K562 (cell line): ENCODE data around the gene OSBPL10. TPM values are rescaled to one million over a fixed set of nuclear protein-coding genes. Genes with fewer than 3 reads are reported as not detected.

Source experiments
- ATAC-seq: fragments of 200-7000 bp; cut with Tn5 transposase; 3 replicates; pipeline ENCODE4 v1.9.1; 2020; ENCODE audit warnings: moderate library complexity
- BruUV-seq: library from RNA; stranded (reverse); fragments of 400-500 nt; replicated peaks from 2 replicates; lab custom pipeline; 2021; lab: Mats Ljungman, UMichigan
- CTCF ChIA-PET: fragments of 300-600 bp; formaldehyde crosslinking; extraction: SDS; loops from one replicate; lab custom pipeline; 2021; ENCODE audit warnings: low intra/inter-chr PET ratio; lab: Yijun Ruan, JAX
- POLR2A ChIA-PET: fragments of 300-600, 350-650 bp; sonication (Branson Sonifier 250); formaldehyde crosslinking; extraction: SDS; loops from one replicate; lab custom pipeline; 2021; ENCODE audit warnings: antibody characterized with exemption, inconsistent platforms; lab: Yijun Ruan, JAX
- DNase-seq, 4 experiments: peaks; one replicate each; pipeline versions ENCODE4 v3.0.0 to v3.0.0-alpha.2; 2011 to 2018; ENCODE audit warnings: low spot score in 3 of 4, mixed read lengths in 3 of 4; ENCODE audit errors: extremely low read depth in 1 of 4
- FAIRE-seq: peaks from 2 replicates; lab custom pipeline; 2011; peaks lifted over from hg19 to GRCh38; lab: Jason Lieb, UNC
- H2AFZ ChIP-seq: 2 replicates; pipeline ENCODE4 v1.6.0; 2011; ENCODE audit warnings: low read depth, low read length, control low read depth, inconsistent platforms
- H3K27ac ChIP-seq: fragments of 200-600 bp; 3 replicates; pipeline ENCODE4 v1.8.0; 2011; ENCODE audit warnings: low read depth, mild to moderate bottlenecking, control low read depth, inconsistent platforms, low read length, moderate library complexity, mixed read lengths; ENCODE audit errors: extremely low read depth
- H3K27me3 ChIP-seq, 2 experiments: fragments of 300-600 bp in 1 of 2; 2 replicates in 1 of 2; 3 replicates in 1 of 2; pipeline versions ENCODE4 v1.6.0 to v1.8.0; 2011; ENCODE audit warnings: inconsistent platforms in 2 of 2, low read length in 2 of 2, mild to moderate bottlenecking in 1 of 2, mixed read lengths in 1 of 2, moderate library complexity in 1 of 2; ENCODE audit not compliant: control insufficient read depth in 2 of 2, insufficient read depth in 2 of 2
- H3K36me3 ChIP-seq: fragments of 300-600 bp; 3 replicates; pipeline ENCODE4 v1.8.0; 2011; ENCODE audit warnings: mild to moderate bottlenecking, low read length, inconsistent platforms; ENCODE audit not compliant: control insufficient read depth, insufficient read depth
- H3K4me1 ChIP-seq, 2 experiments: fragments of 200-600 bp in 1 of 2; replicated peaks in 1 of 2; 2 replicates in 1 of 2; 3 replicates in 1 of 2; pipeline versions ENCODE4 v1.5.1 to v1.8.0; 2011; ENCODE audit warnings: inconsistent platforms in 2 of 2, low read length in 2 of 2, mild to moderate bottlenecking in 1 of 2, mixed read lengths in 1 of 2, moderate library complexity in 1 of 2; ENCODE audit not compliant: control insufficient read depth in 2 of 2, insufficient read depth in 2 of 2
- H3K4me2 ChIP-seq: 2 replicates; pipeline ENCODE4 v1.6.1; 2011; ENCODE audit warnings: low read length, control low read depth, inconsistent platforms, mixed read lengths; ENCODE audit not compliant: insufficient read depth
- H3K4me3 ChIP-seq: fragments of 200-600 bp; sonication (generic), shearing (Covaris generic); 2 replicates; pipeline ENCODE4 v1.5.1; 2016; ENCODE audit warnings: control low read depth, inconsistent platforms
- H3K79me2 ChIP-seq: fragments of 200-600 bp; 3 replicates; pipeline ENCODE4 v1.8.0; 2011; ENCODE audit warnings: low read length, inconsistent platforms; ENCODE audit not compliant: control insufficient read depth, insufficient read depth
- H3K9ac ChIP-seq, 2 experiments: 2 replicates each; pipeline versions ENCODE4 v1.6.0 to v1.6.1; 2011; ENCODE audit warnings: low read depth in 2 of 2, low read length in 2 of 2, control low read depth in 1 of 2, inconsistent platforms in 1 of 2, mild to moderate bottlenecking in 1 of 2, mixed read lengths in 1 of 2; ENCODE audit not compliant: insufficient read depth in 1 of 2
- H3K9me1 ChIP-seq: one replicate; pipeline ENCODE4 v1.6.0; 2011; ENCODE audit warnings: inconsistent platforms, mild to moderate bottlenecking, low read length, moderate library complexity; ENCODE audit not compliant: control insufficient read depth, insufficient read depth
- H3K9me3 ChIP-seq: replicated peaks from 2 replicates; pipeline ENCODE4 v1.5.1; 2011; ENCODE audit warnings: low read depth, low read length, inconsistent platforms; ENCODE audit not compliant: control insufficient read depth, insufficient read depth
- H4K20me1 ChIP-seq: replicated peaks from 2 replicates; pipeline ENCODE4 v1.6.1; 2011; ENCODE audit warnings: low read length, inconsistent platforms, mixed read lengths; ENCODE audit not compliant: control insufficient read depth, insufficient read depth
- ATF1 ChIP-seq, 2 experiments: fragments of 450-650 bp in 1 of 2; IDR thresholded peaks; 2 replicates each; pipeline ENCODE4 v1.6.1; 2016; ENCODE audit warnings: missing compliant biosample characterization in 1 of 2, missing genetic modification characterization in 1 of 2
- CSDE1 ChIP-seq, 2 experiments: fragments of 450-650 bp; IDR thresholded peaks; 2 replicates each; pipeline ENCODE4 v1.6.1; 2016; ENCODE audit warnings: mild to moderate bottlenecking in 1 of 2
- E2F8 ChIP-seq: fragments of 450-650 bp; IDR thresholded peaks from 2 replicates; pipeline ENCODE4 v1.7.1; 2018; ENCODE audit warnings: mild to moderate bottlenecking, low read depth; ENCODE audit not compliant: partially characterized antibody
- EZH2 ChIP-seq: IDR thresholded peaks from 2 replicates; pipeline ENCODE4 v1.6.1; 2012; ENCODE audit warnings: low read depth, mild to moderate bottlenecking, inconsistent platforms, low read length, borderline replicate concordance
- FIP1L1 ChIP-seq: fragments of 200-400 bp; formaldehyde crosslinking; IDR thresholded peaks from 2 replicates; pipeline ENCODE4 v1.6.1; 2018; ENCODE audit warnings: mild to moderate bottlenecking, low read depth, low read length; ENCODE audit not compliant: poor library complexity, severe bottlenecking
- MAFK ChIP-seq: IDR thresholded peaks from 2 replicates; pipeline ENCODE4 v1.6.1; 2011; ENCODE audit warnings: low read length, improper control_type of control experiment
- NONO ChIP-seq, 2 experiments: fragments of 200-400 bp in 1 of 2; fragments of 450-650 bp in 1 of 2; formaldehyde crosslinking in 1 of 2; IDR thresholded peaks; 2 replicates each; pipeline ENCODE4 v1.6.1; 2017; ENCODE audit warnings: low read depth in 2 of 2, mild to moderate bottlenecking in 2 of 2, moderate library complexity in 2 of 2, low read length in 1 of 2
- NR4A1 ChIP-seq, 2 experiments: fragments of 250-450 bp in 1 of 2; fragments of 450-650 bp in 1 of 2; sonication (Bioruptor Pico) in 1 of 2; IDR thresholded peaks; 2 replicates each; pipeline versions ENCODE4 v1.4.0 to v1.6.1; 2016 to 2020; ENCODE audit warnings: mild to moderate bottlenecking in 2 of 2, missing compliant biosample characterization in 1 of 2, missing genetic modification characterization in 1 of 2, moderate library complexity in 1 of 2
- TBL1XR1 ChIP-seq, 2 experiments: IDR thresholded peaks; 2 replicates each; pipeline ENCODE4 v1.6.1; 2012; ENCODE audit warnings: improper control_type of control experiment in 2 of 2, low read length in 2 of 2, mild to moderate bottlenecking in 1 of 2
- ZNF140 ChIP-seq: fragments of 250-450 bp; sonication (Bioruptor Pico); IDR thresholded peaks from 2 replicates; pipeline ENCODE4 v1.8.0; 2021; ENCODE audit warnings: moderate library complexity, mild to moderate bottlenecking, inconsistent platforms
- ZNF408 ChIP-seq: fragments of 250-450 bp; sonication (Bioruptor Pico); IDR thresholded peaks from 2 replicates; pipeline ENCODE4 v1.4.0; 2020; ENCODE audit warnings: low read depth, mild to moderate bottlenecking, moderate library complexity
- ZNF717 ChIP-seq: fragments of 250-450 bp; sonication (Bioruptor Pico); IDR thresholded peaks from 2 replicates; pipeline ENCODE4 v1.5.0; 2021
- WGBS: fragments of 100-300 bp; shearing (Covaris generic); methylation state at CpG from one replicate; pipeline ENCODE4 v1.1.6; 2016; ENCODE audit warnings: low coverage, mixed read lengths; ENCODE audit not compliant: insufficient coverage; ENCODE audit errors: missing lambda C conversion rate; 5-methylcytosine and 5-hydroxymethylcytosine counted together
- in situ Hi-C: fragments of 300-500 bp; cut with MboI; formaldehyde crosslinking; loops from 4 replicates; pipeline ENCODE4 v1.15.0; 2018; ENCODE audit warnings: inconsistent platforms, mixed read lengths
- intact Hi-C: fragments of 100-400 bp; cut with micrococcal nuclease; formaldehyde crosslinking; loops from 2 replicates; pipeline ENCODE4 v1.14.2; 2022
- polyA plus RNA-seq, 8 experiments: library from polyadenylated mRNA; depleted of rRNA in 4 of 8; stranded (reverse) in 5 of 8; unstranded in 3 of 8; fragments of >200 nt; fragmentation: Nextera tagmentation in 2 of 8; fragmentation: Illumina TruSeq in 1 of 8; extraction: Ambion mirVana in 2 of 8; extraction: Trizol in 1 of 8; gene quantifications; 2 replicates each; pipeline versions ENCODE4 v1.2.1 to v1.2.3, GENCODE V29; 2011 to 2014; ENCODE audit warnings: inconsistent platforms in 1 of 8, missing spikeins in 1 of 8
- total RNA-seq, 7 experiments: library from RNA; depleted of rRNA in 6 of 7; stranded (reverse); fragments of >200 nt in 6 of 7; fragmentation: Illumina TruSeq in 2 of 7; extraction: Trizol in 2 of 7; gene quantifications; 2 replicates each; pipeline versions ENCODE4 v1.2.1 to v1.2.3, GENCODE V29; 2011 to 2021; ENCODE audit warnings: low replicate concordance in 1 of 7
- TF ChIP-seq, protein P1 (sequence below): fragments of 450-650 bp; IDR thresholded peaks from 2 replicates; pipeline ENCODE4 v1.6.1; 2016; ENCODE audit warnings: antibody characterized with exemption

OSBPL10 gene
- total and polyA plus RNA-seq, 9 of the 15 experiments (the other 6 are each of a cell fraction or from before 2014, with no cell fraction given) = 0.03 to 0.19 (median 0.14) TPM; not detected in 2

DNA sequence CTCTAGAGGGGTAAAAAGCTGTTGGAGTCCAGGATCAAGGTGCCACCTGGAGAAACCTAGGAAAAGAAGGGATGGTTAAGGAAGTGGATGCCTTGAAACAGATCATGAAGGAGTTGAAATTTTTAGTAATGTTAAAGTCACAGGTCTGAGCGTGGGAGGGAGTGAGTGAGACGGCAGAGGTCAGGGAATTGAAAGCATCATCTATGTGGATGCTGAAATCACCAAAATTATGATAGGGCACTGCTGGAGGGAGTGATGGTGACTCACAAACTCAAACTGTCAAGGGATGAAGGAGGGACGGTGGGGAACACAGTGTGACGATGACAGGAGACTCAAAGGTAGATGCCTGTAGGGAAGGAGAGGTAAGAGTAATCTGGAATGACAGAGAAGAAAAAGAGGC is 205.7 kb downstream of the OSBPL10 start (continued):
- TF ChIP-seq, protein P1, sequence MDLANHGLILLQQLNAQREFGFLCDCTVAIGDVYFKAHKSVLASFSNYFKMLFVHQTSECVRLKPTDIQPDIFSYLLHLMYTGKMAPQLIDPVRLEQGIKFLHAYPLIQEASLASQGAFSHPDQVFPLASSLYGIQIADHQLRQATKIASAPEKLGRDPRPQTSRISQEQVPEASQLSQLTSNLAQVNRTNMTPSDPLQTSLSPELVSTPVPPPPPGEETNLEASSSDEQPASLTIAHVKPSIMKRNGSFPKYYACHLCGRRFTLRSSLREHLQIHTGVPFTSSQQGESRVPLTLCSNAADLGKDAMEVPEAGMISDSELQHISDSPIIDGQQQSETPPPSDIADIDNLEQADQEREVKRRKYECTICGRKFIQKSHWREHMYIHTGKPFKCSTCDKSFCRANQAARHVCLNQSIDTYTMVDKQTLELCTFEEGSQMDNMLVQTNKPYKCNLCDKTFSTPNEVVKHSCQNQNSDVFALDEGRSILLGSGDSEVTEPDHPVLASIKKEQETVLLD = no peak
- TF ChIP-seq MAFK (no peak), ATF1 (CRISPR knock-in tag; IDR thresholded peaks at IDR 0.05) (no peak), ATF1 (tag; IDR thresholded peaks at IDR 0.05) (no peak), EZH2 (no peak), TBL1XR1 (IDR thresholded peaks at IDR 0.05; ENCODE audit: low read length in 2 of 2) (no peak), ZNF408 (CRISPR knock-in tag) (no peak)

- Histone ChIP-seq H3K9me3 (no peaks in the 10 kb centered on the region), H4K20me1 (no peaks in the 10 kb centered on the region), H3K9ac (no peak overlapping the region), H3K79me2 (no peaks in the 10 kb centered on the region), H3K9me1 (no peaks in the 10 kb centered on the region), H3K36me3 (no peaks in the 10 kb centered on the region), H3K27ac (no peak overlapping the region), H3K4me1 (no peaks in the 10 kb centered on the region; a peak in 1 of 5 replicates), H2AFZ (no peak overlapping the region), H3K4me3 (no peak overlapping the region), H3K4me2 (no peak overlapping the region), H3K27me3 (0 out of 5 replicates have a peak, but pooled peaks cover 0 to 3% of the 10 kb centered on the region in 2 experiments)
- ChIA-PET CTCF (no interaction called here), POLR2A (no interaction called here)
- ATAC-seq (no peak), DNase-seq (no peak), FAIRE-seq (no peak)
- intact Hi-C loops (no loop called here), in situ Hi-C loops (loop anchor here (25.0 kb wide), 1 partner anchor 986 kb away; no protein-coding TSS in a partner anchor)
- WGBS = 2% methylated on average over 7 of the region's 7 CpGs
- no TSS peak for BruUV-seq
- TF ChIP-seq NR4A1 (CRISPR knock-in tag; IDR thresholded peaks at IDR 0.05) (no peak), NR4A1 (tag; IDR thresholded peaks at IDR 0.05) (no peak), ZNF717 (no peak), CSDE1 (IDR thresholded peaks at IDR 0.05) (no peak), NONO (IDR thresholded peaks at IDR 0.05; ENCODE audit: low read depth in 2 of 2, low read length in 1 of 2) (no peak), E2F8 (no peak), FIP1L1 (no peak), ZNF140 (CRISPR knock-in tag) (no peak)
Measured at GRCh38 chr3:31772758-31773473, 208.1 kb downstream of the OSBPL10 start.
